ENCODE measurements around the gene CEBPG.

GRCh38 chr19:33386361-33386858 lies 12.9 kb downstream of the CEBPG start:
- no peak for TF ChIP-seq POLR2AphosphoS5 (IDR thresholded peaks at IDR 0.05; ENCODE audit: low read depth, low read length)
- TF ChIP-seq, protein P1, sequence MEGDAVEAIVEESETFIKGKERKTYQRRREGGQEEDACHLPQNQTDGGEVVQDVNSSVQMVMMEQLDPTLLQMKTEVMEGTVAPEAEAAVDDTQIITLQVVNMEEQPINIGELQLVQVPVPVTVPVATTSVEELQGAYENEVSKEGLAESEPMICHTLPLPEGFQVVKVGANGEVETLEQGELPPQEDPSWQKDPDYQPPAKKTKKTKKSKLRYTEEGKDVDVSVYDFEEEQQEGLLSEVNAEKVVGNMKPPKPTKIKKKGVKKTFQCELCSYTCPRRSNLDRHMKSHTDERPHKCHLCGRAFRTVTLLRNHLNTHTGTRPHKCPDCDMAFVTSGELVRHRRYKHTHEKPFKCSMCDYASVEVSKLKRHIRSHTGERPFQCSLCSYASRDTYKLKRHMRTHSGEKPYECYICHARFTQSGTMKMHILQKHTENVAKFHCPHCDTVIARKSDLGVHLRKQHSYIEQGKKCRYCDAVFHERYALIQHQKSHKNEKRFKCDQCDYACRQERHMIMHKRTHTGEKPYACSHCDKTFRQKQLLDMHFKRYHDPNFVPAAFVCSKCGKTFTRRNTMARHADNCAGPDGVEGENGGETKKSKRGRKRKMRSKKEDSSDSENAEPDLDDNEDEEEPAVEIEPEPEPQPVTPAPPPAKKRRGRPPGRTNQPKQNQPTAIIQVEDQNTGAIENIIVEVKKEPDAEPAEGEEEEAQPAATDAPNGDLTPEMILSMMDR (IDR thresholded peaks at IDR 0.05), result no peak
- no peak for TF ChIP-seq TCF7L2 (IDR thresholded peaks at IDR 0.05; ENCODE audit: low read depth, low read length)
- TF ChIP-seq SIN3A (IDR thresholded peaks at IDR 0.05; ENCODE audit: borderline replicate concordance, insufficient read depth, low read depth, low read length), result no peak

All from Panc1 (cell line).